Measurements from ENCODE around the gene PPP2R3A. TPM values are rescaled to one million over a fixed set of nuclear protein-coding genes. Genes with fewer than 3 reads are reported as not detected.

The PPP2R3A gene
- total and polyA plus RNA-seq, 2 experiments from 2014 or later, result 6.4 to 15.2 TPM

- H3K9me3 Mint-ChIP-seq, result peaks cover 24% of the 10 kb centered on the region
- peak within 1 kb of the TSS; percentile 97 for H3K4me2 ChIP-seq
- ATAC-seq, result no peak
Observed at GRCh38 chr3:136196064-136196400, 230.5 kb downstream of the PPP2R3A start, which contains the start of gene MSL2. Gene MSL2, minus strand, starts transcription at chr3:136196335. Its CDS starts 1,222 bp downstream, at chr3:136195113.

GRCh38 chr3:136196401-136197158 lies 231.1 kb downstream of the PPP2R3A start:
- peak; percentile 70 for ATAC-seq
- peaks cover 24% of the 10 kb centered on the region for H3K9me3 Mint-ChIP-seq
- Histone ChIP-seq H3K9me2 (ENCODE audit: insufficient read depth) (no peaks in the 10 kb centered on the region), H3K36me3 (ENCODE audit: insufficient read depth) (no peaks in the 10 kb centered on the region), H3K4me2 (peak overlapping the region; percentile 97), H3K4me1 (ENCODE audit: insufficient read depth) (peaks cover 31% of the 10 kb centered on the region), H2AFZ (peak overlapping the region; percentile 72), H3K27ac (ENCODE audit: low read depth) (peak overlapping the region; percentile 100), H3K27me3 (ENCODE audit: insufficient read depth) (no peaks in the 10 kb centered on the region), H4K20me1 (replicated peaks; ENCODE audit: insufficient read depth) (peaks cover 34% of the 10 kb centered on the region), H3K4me3 (peak overlapping the region; percentile 95), H3K79me2 (replicated peaks; ENCODE audit: insufficient read depth) (peaks cover 37% of the 10 kb centered on the region), H3F3A (replicated peaks; ENCODE audit: low read depth) (peaks cover 16% of the 10 kb centered on the region; the same call in 1 of the 2 replicates)
- H3K36me3 Mint-ChIP-seq (ENCODE audit: low read depth), result peaks cover 26% of the 10 kb centered on the region
- H3K4me3 Mint-ChIP-seq, result peak overlapping the region; percentile 99
- peak overlapping the region; percentile 99 for H3K27ac Mint-ChIP-seq
- peaks cover 16% of the 10 kb centered on the region for H3K27me3 Mint-ChIP-seq (ENCODE audit: insufficient read depth, low read depth, poor library complexity)
- TF ChIP-seq POLR2AphosphoS5 (IDR thresholded peaks at IDR 0.05; ENCODE audit: low read depth) (peak; percentile 93), CREB1 (CRISPR knock-in tag; IDR thresholded peaks at IDR 0.05; ENCODE audit: low read depth) (peak; percentile 7; the same call in 1 of the 2 replicates), ZNF462 (CRISPR knock-in tag; IDR thresholded peaks at IDR 0.05) (no peak)
- peaks cover 26% of the 10 kb centered on the region for H3K4me1 Mint-ChIP-seq
- peak; percentile 98 for DNase-seq (ENCODE audit: low spot score)

More at GRCh38 chr3:136196064-136196400, 230.5 kb downstream of the PPP2R3A start, which contains the start of gene MSL2:
- peaks cover 35% of the 10 kb centered on the region for H3K4me1 ChIP-seq (ENCODE audit: insufficient read depth)
- H3K27ac Mint-ChIP-seq, result peak within 1 kb of the TSS; percentile 99
- H4K20me1 ChIP-seq (replicated peaks; ENCODE audit: insufficient read depth), result peaks cover 40% of the 10 kb centered on the region
- no peaks in the 10 kb centered on the region for H3K9me2 ChIP-seq (ENCODE audit: insufficient read depth)
- peaks cover 16% of the 10 kb centered on the region for H3K27me3 Mint-ChIP-seq (ENCODE audit: insufficient read depth, low read depth, poor library complexity)
- TF ChIP-seq STAT1 (IDR thresholded peaks at IDR 0.05; ENCODE audit: unreplicated experiment), result no peak
- TF ChIP-seq CTCF (conservative IDR thresholded peaks at IDR 0.05; ENCODE audit: low read depth in 2 of 2), result no peak
- TF ChIP-seq EZH2phosphoT487 (IDR thresholded peaks at IDR 0.05; ENCODE audit: unreplicated experiment), result no peak
- no peak for TF ChIP-seq NANOG (IDR thresholded peaks at IDR 0.05; ENCODE audit: borderline replicate concordance)
- TF ChIP-seq JUNB (IDR thresholded peaks at IDR 0.05; ENCODE audit: unreplicated experiment), result no peak
- TF ChIP-seq ZNF114 (CRISPR knock-in tag; IDR thresholded peaks at IDR 0.05), result no peak
- peaks cover 28% of the 10 kb centered on the region for H3K36me3 Mint-ChIP-seq (ENCODE audit: low read depth)
- peak within 1 kb of the TSS; percentile 95 for H3K4me3 ChIP-seq
- H3K36me3 ChIP-seq (ENCODE audit: insufficient read depth), result no peaks in the 10 kb centered on the region
- H2AFZ ChIP-seq, result peak within 1 kb of the TSS; percentile 72
- peaks cover 29% of the 10 kb centered on the region for H3K4me1 Mint-ChIP-seq
- H3K79me2 ChIP-seq (replicated peaks; ENCODE audit: insufficient read depth), result peaks cover 43% of the 10 kb centered on the region
- H3F3A ChIP-seq (replicated peaks; ENCODE audit: low read depth), result peaks cover 16% of the 10 kb centered on the region; the same call in 1 of the 2 replicates
- H3K4me3 Mint-ChIP-seq, result peak within 1 kb of the TSS; percentile 99
- peak within 1 kb of the TSS; percentile 100 for H3K27ac ChIP-seq (ENCODE audit: low read depth)
- DNase-seq (ENCODE audit: low spot score), result no peak
- no peaks in the 10 kb centered on the region for H3K27me3 ChIP-seq (ENCODE audit: insufficient read depth)
